ENCODE results near the gene TCERG1L. TPM values are rescaled to one million over a fixed set of nuclear protein-coding genes. Genes with fewer than 3 reads are reported as not detected.

Gene TCERG1L
- total RNA-seq, 2 donors from 2014 or later = not detected

DNA sequence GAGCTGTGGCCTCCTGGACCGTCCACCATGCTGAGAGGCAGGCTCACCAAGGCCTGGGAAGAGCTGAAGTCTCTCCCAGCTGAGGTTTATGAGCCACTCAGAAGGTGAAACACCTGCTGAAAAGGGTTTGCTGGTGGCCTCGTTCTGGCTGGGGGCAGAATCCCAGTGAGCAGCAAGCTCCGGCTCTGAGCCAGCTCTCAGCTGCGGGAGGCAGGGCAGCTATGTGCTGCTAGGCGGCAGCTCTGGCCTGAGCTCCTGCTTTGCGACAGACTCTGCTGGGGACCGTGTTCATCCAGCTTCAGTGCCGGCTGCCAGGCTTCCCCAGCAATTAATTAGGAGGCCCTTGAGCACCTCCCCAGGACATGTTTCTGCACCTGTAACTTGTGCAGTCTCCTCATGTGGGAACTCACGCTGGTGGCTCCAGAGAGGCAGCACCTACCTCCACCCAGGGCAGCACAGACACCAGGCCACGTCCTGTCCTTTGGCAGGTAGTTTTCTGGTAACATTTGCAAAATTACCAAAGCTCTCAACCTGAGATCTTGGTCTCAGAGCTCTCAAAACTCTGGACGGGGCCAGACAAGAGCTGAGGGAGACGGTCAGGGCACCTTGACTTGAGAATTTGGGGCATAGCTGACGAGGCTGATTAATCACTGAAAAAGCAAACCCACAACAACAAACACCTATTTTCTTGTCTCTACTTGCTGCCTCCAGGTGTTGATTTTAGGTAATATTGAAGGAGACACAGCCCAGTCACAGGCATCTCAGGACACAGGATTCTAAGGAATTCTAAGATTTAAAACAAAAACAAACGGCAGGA is 185.0 kb downstream of the TCERG1L start:
- Histone ChIP-seq H3K4me1 (ENCODE audit: control insufficient read depth in 1 of 2, low read depth in 2 of 2) (no peaks in the 10 kb centered on the region), H3K27ac (no peak overlapping the region), H3K27me3 (replicated peaks; ENCODE audit: insufficient read depth) (no peaks in the 10 kb centered on the region), H3K4me3 (no peak overlapping the region), H3K36me3 (no peaks in the 10 kb centered on the region), H3K9me3 (no peaks in the 10 kb centered on the region)
- ATAC-seq (ENCODE audit: insufficient number of reproducible peaks, low FRiP score, low read depth) (no peak), DNase-seq (ENCODE audit: low spot score) (no peak)
- TF ChIP-seq, protein P1, sequence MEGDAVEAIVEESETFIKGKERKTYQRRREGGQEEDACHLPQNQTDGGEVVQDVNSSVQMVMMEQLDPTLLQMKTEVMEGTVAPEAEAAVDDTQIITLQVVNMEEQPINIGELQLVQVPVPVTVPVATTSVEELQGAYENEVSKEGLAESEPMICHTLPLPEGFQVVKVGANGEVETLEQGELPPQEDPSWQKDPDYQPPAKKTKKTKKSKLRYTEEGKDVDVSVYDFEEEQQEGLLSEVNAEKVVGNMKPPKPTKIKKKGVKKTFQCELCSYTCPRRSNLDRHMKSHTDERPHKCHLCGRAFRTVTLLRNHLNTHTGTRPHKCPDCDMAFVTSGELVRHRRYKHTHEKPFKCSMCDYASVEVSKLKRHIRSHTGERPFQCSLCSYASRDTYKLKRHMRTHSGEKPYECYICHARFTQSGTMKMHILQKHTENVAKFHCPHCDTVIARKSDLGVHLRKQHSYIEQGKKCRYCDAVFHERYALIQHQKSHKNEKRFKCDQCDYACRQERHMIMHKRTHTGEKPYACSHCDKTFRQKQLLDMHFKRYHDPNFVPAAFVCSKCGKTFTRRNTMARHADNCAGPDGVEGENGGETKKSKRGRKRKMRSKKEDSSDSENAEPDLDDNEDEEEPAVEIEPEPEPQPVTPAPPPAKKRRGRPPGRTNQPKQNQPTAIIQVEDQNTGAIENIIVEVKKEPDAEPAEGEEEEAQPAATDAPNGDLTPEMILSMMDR (IDR thresholded peaks at IDR 0.05) = no peak

DNA sequence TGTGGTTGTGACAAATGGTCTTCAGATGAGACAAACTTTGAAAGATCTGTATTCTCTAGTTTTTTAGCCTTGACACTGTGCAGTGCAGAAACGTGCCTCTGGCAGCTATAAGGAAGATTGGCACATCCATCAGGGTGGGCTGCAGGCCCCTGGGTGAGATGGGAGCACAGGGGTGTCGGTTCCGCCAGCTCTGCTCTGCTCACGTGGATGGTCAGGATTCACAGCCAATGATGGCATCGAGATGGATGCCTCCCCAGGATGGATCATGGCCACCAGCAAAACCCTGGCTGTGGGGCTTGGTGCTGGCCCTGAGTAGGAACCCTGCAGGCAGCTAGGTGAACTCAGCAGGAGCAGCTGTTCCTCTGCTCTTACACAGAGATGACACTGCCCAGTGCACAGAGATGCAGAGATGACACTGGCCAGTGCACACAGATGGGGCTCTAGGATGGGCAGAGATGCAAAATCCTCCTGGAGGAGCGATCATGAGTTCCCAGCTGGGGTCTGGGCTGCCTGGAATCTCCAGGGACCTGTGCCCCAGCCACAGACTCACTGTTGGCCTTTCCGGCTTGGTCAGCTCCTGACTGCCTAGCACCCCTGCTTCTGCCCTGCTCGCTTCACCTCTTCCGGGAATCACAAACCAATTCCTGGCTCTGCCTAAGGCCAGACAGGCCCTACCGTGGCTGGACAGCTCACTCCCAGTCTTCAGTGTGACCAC is 185.9 kb downstream of the TCERG1L start:
- Histone ChIP-seq H3K27me3 (replicated peaks; ENCODE audit: insufficient read depth) (no peaks in the 10 kb centered on the region), H3K36me3 (no peaks in the 10 kb centered on the region), H3K4me1 (ENCODE audit: control insufficient read depth in 1 of 2, low read depth in 2 of 2) (no peaks in the 10 kb centered on the region), H3K9me3 (no peaks in the 10 kb centered on the region), H3K27ac (no peak overlapping the region), H3K4me3 (no peak overlapping the region)
- ATAC-seq (ENCODE audit: insufficient number of reproducible peaks, low FRiP score, low read depth) (no peak), DNase-seq (ENCODE audit: low spot score) (no peak)
- TF ChIP-seq, protein P1 (IDR thresholded peaks at IDR 0.05) = no peak

DNA sequence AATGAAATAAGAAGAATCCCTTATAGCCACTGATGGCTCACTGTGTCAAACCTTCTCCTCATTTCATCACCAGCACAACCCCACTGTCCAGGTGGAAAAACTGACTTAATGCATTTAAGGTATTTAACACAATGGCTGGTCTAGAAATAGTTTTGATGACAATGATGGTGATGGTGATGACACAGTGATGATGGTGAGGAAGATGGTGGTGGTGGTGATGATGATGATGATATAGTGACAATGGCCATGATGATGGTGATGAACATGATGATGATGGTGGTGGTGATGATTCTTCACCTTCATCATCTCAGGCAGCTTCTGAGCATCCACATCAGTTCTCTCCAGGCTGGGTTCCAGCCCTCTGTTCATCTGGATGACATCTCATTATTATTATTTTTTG is 186.6 kb downstream of the TCERG1L start:
- Histone ChIP-seq H3K4me3 (no peak overlapping the region), H3K36me3 (no peaks in the 10 kb centered on the region), H3K4me1 (ENCODE audit: control insufficient read depth in 1 of 2, low read depth in 2 of 2) (no peaks in the 10 kb centered on the region), H3K27me3 (replicated peaks; ENCODE audit: insufficient read depth) (no peaks in the 10 kb centered on the region), H3K27ac (no peak overlapping the region), H3K9me3 (no peaks in the 10 kb centered on the region)
- TF ChIP-seq, protein P1 (IDR thresholded peaks at IDR 0.05) = no peak
- no peak for ATAC-seq (ENCODE audit: insufficient number of reproducible peaks, low FRiP score, low read depth)
- no peak for DNase-seq (ENCODE audit: low spot score)

DNA sequence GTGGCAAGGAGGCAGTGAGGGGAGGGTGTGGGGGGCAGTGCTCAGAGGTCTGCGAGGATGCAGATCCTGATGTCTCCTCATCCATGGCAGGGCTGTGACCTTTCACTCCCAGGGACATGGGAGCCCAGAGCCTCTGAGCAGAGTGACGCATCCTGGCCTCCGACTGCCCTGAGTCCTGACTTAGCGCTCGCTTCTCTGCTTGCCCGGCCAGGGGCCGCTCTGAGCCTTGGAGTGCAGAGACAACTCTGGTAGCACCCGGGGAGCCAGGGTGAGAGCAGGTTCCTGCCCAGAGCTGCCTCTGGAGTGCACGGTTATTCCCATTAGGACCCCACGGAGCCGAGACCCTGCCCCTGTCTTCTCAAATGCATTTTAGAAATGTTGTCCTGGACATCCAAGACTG is 188.0 kb downstream of the TCERG1L start:
- ATAC-seq (ENCODE audit: insufficient number of reproducible peaks, low FRiP score, low read depth) (no peak), DNase-seq (ENCODE audit: low spot score) (no peak)
- H3K36me3 ChIP-seq = no peaks in the 10 kb centered on the region
- H3K4me1 ChIP-seq (ENCODE audit: control insufficient read depth in 1 of 2, low read depth in 2 of 2) = no peaks in the 10 kb centered on the region
- no peaks in the 10 kb centered on the region for H3K9me3 ChIP-seq
- H3K27me3 ChIP-seq (replicated peaks; ENCODE audit: insufficient read depth) = no peaks in the 10 kb centered on the region
- H3K27ac ChIP-seq = no peak overlapping the region
- TF ChIP-seq, protein P1 (IDR thresholded peaks at IDR 0.05) = no peak
- no peak overlapping the region for H3K4me3 ChIP-seq

DNA sequence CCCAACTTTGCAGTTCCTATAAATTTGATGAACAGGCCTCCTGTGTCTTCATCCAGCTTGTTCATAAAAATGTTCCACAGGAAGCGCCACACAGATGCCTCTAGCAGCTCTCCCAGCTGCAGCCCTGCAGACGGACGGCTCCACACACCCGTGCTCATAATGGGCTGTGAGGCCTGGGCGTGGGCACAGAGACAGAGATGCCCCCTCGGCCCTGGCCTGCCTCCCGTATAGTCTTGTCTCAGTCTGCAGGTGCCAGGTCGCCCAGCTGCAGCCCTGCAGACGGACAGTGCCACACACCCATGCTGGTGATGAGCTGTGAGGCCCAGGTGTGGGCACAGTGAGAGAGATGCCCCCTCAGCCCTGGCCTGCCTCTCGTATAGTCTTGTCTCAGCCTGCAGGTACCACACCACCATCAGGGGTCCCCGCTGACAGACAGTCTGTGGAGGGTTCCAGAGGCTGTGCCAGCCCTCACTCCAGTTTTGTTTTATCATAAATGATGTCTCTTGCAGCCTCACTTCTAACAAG is 189.9 kb downstream of the TCERG1L start:
- no peak for DNase-seq (ENCODE audit: low spot score)
- TF ChIP-seq, protein P1 (IDR thresholded peaks at IDR 0.05) = no peak

More for the DNA sequence above, 189.9 kb downstream of the TCERG1L start:
- Histone ChIP-seq H3K9me3 (no peaks in the 10 kb centered on the region), H3K36me3 (no peaks in the 10 kb centered on the region), H3K27ac (no peak overlapping the region), H3K27me3 (replicated peaks; ENCODE audit: insufficient read depth) (no peaks in the 10 kb centered on the region), H3K4me1 (ENCODE audit: control insufficient read depth in 1 of 2, low read depth in 2 of 2) (no peaks in the 10 kb centered on the region), H3K4me3 (no peak overlapping the region)
- no peak for ATAC-seq (ENCODE audit: insufficient number of reproducible peaks, low FRiP score, low read depth)

Data from thoracic aorta (tissue), 2 donors.